ENCODE measurements around the gene MYH15.
"Not testable (repeated sequence)": the region's sequence is repeated elsewhere in the genome, so short reads cannot be mapped to it uniquely, and the experiment has no call there.

MYH15 gene

DNA sequence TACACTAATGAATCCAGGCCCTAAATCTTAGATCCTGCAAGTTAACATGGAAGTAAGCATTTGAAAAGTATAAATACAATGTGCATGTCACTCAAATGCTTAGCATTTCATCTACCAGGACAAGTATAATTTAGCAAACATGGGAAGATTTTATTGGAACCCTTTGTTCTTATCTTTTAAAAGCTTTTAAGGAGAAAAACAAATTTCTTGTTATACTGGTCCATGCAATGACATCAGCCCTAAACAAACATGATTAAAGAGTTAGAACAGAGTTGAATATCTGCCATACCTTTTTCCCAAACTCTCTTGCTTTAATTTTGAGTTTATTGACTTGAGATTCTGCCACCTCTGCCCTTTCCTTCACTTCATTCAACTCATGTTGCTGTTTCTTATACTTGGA, 127.1 kb downstream of the MYH15 start:
- no peak for DNase-seq

DNA sequence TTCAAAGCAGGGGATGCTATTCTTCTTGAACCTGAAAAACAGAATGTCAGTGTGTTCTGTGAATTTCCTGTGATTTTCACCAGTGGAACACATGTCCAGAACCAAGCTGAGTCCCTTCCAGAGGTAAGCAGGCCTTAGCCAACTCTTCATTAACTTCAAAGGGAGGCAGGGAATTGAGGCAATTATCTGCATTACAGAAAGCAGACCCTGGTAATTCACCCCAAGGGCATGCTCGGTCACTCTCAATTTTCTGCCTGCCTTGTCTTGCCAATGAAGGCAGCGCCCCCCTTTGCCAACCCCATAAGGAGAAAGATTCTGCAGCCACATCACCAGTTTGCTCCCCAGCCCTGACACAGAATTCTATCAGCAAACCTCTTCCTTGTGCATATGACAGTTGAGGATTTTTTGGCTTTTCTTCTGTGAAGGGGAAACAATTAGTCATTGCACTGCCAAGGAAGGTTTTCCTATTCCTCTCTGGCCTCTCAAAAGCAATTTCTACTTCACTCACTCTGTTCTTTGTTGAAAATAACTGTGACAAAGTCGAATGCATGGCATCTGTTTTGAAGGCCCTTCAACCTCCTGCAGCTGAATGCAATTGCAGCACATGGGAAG, 128.8 kb downstream of the MYH15 start:
- DNase-seq, result no peak

DNA sequence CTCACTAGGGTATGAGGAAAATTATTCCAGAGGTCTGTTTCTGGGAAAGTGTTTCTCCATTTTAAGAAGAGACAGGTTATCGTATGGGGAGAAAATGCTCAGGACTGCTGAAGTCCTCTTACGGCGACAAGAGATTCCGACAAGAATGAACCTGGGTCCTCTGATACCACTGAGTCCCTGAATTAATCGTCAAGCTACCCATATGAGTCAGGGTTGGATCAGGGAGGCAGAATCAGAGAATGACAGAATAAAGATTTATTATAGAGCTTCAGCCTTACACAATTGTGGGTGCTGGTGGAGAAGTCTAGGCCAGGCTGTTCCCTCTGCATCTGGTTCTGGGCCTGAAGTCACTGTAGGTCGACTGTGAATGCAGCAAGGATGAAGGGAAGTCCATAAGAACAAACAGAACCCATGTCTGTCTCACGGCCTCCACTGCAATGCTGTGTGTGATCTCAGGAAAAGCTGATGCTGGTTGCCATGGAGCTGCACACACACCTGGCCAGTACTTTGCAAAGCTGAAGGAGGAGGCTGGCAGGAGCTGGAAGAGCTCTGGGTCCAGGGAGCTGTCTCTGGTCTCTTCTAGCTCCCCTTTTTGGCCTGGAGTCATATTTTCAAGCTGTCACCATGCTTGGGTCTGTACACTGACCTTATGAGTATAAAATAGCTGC, 130.1 kb downstream of the MYH15 start:
- DNase-seq, result no peak

DNA sequence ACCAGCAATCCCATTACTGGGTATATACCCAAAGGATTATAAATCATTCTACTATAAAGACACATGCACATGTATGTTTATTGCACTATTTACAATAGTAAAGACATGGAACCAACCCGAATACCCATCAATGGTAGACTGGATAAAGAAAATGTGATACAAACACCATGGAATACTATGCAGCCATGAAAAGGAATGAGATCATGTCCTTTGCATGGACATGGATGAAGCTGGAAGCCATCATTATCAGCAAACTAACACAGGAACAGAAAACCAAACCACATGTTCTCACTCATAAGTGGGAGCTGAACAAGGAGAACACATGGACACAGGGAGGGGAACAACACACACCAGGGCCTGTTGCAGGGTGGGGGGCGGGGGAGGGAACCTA, 131.4 kb downstream of the MYH15 start:
- not testable (repeated sequence) for DNase-seq

DNA sequence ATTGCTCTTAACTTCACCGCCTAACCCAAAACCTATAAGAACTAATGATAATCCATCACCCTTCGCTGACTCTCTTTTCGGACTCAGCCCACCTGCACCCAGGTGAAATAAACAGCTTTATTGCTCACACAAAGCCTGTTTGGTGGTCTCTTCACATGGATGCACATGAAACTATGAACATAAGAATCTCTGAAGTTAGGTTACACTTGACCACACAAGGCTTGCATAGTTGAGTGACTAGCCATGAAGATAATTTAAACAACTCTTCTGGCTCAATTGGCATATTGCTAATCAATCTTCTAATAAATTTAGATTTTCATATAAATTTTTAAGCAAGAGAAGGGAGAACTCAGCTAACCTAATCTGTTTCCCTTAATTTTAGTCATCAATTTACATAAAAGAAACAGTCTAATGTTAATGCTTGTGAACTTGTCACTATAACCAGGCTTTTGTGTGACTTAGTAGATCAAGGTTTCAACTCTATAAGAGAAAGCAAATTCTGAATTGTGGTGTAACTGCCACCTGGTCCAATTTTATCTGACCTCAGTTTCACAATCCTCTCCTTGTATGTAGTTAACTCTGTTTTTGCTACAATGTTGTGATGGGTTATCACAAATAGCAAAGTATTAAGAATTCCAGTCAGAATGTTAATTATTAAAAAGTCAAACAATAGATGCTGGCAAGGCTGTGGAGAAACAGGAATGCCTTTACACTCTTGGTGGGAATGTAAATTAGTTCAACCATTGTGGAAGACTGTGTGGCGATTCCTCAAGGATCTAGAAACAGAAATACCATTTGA, 132.0 kb downstream of the MYH15 start:
- DNase-seq, result no peak

DNA sequence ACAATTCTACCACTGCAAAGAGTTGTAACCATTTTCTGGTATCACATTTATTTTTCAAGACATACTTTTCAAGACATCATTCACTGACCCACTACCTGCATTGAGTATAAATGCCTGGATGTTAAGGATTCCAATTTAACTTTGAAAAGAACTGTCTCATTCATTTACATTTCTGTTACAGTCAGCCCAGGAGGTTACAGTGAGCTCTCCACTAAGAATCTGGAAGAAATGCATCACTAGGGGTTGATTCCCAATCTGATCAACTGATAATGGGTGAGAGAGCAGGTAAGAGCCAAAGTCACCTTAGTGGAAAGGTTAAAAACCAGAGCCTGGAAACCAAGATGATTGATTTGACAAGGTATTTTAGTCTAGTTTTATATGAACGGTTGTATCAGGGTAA, 133.0 kb downstream of the MYH15 start:
- DNase-seq, result no peak

DNA sequence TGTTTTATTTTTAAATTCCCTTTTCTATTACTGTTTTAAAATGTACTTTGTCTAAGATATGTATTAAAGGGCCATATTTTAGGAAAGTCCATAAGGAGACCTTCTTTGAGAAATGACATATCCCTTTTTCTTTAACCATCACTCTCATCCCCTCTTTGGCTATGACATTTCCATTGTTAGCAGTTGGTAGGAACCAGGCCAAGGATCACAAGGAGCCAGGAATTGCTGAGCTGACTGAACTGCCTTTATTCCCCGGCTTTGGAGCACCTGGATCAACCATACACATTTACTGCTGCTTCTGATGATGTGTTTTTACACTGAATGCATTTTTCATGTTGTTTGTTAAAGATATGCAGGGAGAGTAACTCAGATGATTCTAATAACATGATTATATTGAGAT, 134.4 kb downstream of the MYH15 start:
- no peak for DNase-seq

DNA sequence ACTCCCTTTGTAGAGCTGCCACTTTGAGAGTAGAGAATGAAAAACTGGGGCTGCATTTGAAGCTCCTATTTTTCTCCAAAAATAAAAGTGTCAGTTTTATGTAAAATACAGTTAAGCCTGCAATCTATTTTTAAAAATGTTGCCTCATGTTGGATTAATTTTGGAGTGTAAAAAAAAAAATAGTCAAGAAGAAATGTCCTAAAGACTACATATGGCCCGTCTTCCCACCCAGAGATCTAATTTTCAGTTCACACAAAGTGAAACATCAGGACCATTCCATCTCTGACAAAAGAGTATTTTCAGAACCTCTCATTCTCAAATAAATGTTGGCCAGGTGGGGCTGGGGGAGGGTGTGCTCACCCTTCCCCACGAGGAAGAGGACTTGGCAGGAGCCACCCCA, 151.4 kb downstream of the MYH15 start:
- no peak for DNase-seq

DNA sequence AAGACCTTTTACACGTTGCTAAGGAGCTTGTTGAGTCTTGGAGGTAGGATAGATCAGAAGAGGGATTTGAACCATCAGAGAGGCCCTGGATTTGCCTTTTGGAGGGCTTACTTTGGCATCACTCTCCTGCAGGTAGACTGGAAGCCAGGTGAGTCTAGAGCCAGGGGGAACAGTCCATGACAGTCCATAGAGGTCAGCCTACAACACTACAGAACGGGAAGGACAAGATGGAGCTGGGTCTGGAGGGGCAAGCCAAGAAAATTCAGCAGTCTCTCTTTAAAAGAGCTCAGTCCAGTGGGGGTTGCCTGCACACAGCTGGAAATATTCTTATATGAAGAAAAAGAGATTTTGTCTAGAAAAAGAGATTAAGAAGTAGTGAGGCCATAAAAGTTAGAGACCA, 153.4 kb downstream of the MYH15 start:
- DNase-seq, result no peak

DNA sequence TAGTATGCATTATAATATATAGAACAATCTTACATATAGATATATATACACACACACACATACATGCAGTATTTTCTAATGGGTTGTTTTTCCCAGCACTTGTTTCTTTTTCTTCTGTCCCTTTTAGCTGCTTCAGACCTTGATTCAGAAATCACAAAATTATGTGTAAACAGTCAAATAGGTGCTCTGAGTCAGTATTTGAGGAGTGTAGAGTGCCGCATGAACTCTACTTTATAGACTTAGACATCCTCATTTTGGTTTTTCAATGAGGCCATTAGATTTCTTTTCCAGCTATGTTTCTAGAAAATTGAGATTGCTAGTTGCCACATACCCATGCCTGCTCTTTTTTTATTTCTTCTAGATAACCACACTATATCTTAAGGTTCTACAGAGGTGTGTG, 155.8 kb downstream of the MYH15 start:
- no peak for DNase-seq

DNA sequence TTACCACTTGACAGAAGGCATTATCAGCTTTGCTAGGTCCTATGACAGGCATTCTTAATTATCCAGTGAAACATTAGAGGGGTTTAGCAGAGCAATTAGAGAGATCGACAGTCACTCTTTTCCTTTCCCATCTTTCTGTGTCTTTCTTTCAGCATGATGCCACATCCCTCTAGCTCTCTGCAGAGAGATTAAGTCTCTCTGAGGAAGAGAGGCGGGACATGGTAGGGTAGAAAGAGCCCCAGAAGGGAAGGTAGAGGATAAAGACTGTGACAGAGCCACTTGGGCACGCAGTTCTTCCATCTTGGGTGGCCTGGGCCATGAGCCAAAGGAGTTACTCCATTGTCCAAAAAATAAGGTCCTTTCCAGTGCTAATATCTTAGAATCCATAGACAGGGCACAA, 158.2 kb downstream of the MYH15 start:
- no peak for DNase-seq

DNA sequence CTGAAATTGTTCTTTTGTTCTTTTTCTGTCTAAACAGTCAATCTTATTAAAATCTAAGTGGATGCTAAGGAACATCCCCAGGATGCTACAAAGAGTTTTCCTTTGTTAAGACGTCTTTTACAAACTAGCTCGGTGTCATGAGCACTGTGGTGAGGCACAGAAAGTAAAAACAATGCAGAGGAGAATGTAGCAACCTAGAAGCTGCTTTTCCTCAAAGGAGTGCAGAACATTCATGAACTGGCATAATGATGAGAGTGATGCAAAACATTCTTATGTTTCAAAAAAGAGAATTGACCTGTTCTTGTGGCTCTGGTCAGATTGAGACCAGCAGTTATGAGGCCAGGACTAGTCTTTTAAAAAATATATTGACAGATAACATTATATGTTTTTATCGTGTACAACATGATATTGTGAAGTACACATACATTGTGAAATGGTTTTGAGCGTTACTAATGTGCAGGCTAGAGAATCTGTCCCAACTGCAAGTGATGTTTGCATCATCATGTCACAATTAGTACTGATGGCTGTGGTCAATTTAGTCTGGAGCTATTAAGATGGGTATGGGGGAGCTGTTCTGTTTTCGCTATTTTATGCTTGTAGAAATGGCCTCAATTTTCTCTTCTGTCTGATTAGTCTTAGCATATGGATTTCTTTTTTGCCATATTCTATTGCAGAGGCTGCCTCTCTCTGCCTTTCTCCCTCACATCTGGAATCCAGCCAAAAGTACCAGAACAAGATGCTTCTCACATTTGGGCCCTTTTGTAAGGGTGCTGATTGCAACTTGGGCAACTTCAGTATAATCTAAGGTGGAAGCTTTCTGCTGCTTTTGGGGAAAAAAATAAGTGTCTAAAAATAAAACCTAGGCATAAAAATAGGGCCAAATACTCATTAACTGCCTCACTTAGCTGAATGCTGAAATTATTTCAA, 163.8 kb downstream of the MYH15 start:
- DNase-seq, result no peak

DNA sequence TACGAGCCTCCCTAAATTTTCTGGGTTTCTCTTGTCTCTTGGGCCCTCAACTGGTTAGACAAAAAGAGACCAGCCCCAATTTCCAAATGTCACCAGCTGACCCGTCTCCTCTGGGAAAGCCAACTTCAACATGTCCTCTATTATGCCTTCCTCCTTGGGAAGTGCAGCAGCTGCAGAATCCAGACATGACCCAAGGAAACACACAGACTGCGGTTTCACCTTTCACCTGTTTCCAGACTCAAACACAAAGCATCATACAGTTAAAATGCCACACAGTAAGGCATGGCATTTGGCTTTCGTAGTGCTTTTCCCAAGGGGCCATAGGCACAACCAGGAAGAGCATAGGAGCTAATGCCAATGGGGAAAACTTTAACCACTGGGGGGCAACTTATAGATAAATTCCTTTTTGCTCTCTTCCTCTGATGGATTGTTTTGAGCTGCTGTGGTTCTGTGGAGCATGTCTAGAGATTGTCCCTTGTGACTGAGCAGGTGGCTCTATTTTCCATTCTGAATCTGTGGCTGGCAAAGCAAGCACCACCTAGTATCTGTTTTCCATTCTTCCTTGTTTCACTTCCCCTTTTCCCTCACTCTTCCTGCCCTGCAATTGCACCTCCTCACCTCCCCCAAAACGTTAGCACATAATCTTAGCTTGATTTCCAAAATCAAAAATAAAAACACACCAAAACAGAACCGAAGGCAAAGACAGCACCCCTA, 164.7 kb downstream of the MYH15 start:
- no peak for DNase-seq

DNA sequence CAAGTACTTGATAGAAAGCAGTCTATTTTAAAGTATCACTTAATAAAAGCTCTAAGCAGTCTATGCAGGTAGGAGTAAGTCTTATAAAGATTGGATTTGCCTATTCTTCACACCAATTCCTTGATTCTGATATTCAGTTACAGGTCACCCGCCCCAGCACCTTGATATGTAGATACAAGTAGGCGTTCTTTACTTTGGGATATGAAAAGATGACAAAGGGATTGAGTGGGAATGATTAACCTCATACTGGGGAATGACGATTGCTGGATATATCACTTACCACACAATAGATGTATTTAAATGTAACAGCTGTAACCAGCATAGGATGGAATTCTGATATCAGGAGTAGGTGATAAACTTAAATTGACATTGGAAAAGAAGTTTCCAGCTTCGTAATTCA, 166.9 kb downstream of the MYH15 start:
- no peak for DNase-seq

DNA sequence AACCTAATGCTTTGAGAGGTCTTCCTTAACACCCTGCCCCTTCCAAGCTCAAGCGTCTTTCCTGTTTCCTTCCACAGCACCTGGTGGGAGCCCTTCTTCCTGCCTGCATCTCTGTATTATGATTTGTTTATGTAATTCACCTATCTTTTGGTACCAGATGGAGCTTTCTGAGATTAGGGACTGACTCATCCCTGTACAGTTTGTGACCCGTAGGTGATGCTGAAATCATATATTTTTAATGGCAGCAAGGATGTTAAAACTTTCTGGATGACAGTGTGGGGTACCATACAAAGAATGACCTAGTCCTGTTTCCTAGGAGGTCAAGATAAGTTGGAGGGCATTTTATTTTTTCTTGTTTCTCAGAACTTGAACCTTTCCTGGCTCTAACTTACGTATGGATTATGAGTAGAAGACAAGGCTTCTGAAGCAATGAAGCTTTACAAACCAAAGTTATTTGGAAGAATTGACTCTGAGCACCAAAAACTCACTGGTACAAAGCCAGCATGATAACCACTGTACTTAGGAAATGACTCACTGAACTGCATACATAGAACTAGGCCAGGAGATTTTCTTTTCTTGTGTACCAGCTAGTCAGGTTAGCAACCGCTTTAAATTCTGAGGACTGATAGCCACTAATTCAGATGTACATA, 167.4 kb downstream of the MYH15 start:
- DNase-seq, result no peak

DNA sequence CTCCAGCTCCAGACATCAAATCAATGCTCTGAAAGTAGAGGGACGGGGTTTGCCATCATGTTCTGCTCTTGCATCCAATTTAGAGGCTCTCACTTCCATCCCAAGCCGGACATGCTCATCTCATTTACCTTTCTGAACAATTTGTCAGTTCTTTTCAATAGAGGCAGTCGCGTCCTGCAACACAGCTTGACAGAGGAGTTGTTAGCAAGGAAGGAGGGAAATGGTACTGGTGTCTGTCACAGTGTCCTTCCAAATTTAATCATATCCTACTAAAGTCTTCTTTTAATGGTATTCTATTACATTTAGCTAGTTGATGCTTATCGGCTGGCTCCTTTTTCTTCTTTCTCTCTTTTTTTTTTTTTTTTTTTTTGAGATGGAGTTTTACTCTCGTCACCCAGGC, 168.5 kb downstream of the MYH15 start:
- DNase-seq, result no peak

DNA sequence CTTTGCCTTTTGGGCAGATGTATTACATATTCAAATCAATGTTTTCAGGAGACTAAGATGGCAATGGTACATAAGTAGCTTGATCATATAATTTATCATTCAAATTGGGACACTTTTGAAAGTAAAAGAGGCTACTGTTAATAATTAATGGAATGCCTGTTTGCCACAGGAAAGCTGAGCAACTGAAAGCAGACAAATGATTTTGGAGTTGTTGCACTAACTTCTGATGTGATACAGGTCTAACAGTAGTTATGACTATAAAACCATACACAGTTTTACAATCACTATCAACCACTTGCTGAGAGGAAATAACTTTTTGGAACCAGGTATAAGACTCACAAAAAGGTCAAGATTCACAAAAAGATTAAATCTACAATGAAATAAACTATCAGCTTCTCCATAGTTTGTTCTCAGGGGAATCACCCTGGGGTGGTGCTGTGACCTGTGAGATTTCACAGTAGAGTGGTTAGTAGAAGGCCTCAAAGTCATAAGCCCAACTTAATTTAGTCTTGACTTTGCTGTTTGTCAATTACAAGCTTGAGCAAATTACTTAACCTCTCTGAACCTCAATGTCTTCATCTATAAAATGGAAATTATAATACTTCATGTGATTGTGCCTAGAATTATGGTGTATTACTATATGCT, 171.4 kb downstream of the MYH15 start:
- DNase-seq, result no peak

DNA sequence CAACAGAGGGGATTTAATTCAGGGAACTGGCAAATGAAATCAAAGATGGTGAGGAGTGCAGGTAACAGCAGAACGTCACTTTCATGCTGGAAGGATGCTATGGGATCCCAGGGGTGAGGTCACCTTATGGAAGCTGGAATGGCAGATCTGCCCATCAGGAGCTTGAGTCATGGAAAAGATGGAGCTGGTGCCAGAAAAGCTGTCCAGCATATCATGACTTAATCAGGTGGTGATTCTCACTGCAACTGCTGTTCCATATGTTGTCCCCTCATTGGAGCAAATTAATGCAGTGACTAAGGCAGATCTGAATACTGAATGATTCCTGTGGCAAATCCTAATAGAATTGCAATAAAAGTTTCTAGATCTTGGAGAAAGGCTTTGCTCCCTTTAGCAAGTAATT, 175.7 kb downstream of the MYH15 start:
- no peak for DNase-seq

DNA sequence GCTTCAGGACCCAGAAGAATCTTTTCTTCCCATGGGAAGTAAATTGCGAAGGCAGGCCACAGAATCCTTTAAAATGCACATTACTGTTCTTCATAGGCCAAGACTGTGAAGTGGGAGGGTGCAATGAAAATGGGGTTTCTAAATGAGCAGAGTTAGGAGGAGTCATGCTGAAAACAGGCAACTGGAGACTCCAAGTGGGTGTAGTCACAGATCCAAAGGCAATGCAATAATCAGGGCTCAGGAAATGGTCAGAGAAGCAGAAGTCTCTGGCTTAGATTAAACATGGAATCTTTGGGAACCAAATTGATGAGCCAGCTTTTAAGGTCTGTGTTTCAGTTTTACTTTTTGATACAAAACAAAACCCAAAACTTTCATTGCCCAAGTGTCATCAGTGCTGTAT, 176.4 kb downstream of the MYH15 start:
- no peak for DNase-seq

DNA sequence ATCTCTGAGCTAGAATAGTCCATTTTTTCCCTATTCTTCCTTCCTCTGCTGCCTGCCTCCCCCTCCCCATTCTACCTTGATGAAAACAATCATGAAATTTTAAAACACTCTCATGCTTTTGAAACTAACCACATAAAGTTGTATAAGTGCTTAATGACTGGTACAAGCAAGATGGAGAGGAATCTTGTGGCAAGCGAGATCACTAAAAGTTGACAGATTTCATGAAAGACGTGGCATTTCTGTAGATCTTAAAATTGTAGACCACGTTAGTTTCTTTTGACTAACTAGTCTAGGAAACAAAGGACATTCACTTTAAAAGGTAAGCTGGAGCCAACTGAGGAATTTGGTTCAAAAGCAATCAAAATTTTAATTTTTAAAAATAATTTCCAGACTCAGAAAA, 178.6 kb downstream of the MYH15 start:
- DNase-seq, result no peak
